ENCODE results near the gene B2M.

Gene B2M

DNA sequence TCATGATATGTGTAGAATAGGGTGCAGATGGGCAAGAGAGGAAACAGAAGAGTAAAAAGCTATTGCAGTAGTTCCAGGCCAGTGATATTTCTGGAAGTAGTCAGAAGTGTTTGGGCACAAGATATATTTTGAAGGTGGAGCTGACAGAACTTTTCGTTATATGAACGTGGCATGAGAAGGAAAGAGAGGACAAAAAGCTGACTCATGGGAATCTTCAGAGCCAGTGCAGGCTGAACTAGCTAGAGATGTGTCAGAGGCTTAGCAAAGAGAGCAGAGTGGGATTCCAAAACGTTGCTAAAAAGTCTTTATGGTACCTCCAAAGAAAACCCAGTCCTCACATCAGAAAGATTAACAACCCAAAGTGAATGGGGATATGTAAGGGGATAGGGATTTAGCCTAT lies 53.7 kb downstream of the B2M start:
- in situ Hi-C loops (cut with HindIII; ENCODE audit: low sequenced_read_pairs): no loop called here
